Breast epithelium (tissue), 3 donors: ENCODE results near the gene CTAG1A. TPM values are rescaled to one million over a fixed set of nuclear protein-coding genes. Genes with fewer than 3 reads are reported as not detected.

Experiments used
- total RNA-seq, 3 donors: library from RNA; depleted of rRNA; stranded (reverse); fragments of >200 nt; gene quantifications; one replicate each; pipeline ENCODE4 v1.1.0, GENCODE V29; 2016

The CTAG1A gene
- total RNA-seq, 3 donors from 2014 or later: 2.3 TPM; not detected in 2

Other genes starting within 250 kb of the CTAG1A start
- gene FLNA, start 210.5 kb upstream of the CTAG1A start, total RNA-seq: 100 to 1,000 TPM; 416 to 675 (median 622) TPM
- 10 to 100 TPM; 33.8 to 48.1 (median 45.6) TPM for gene EMD, start 205.8 kb upstream of the CTAG1A start, total RNA-seq
- gene RPL10, start 186.8 kb upstream of the CTAG1A start, total RNA-seq: 1,000 to 10,000 TPM; 8,496 to 9,265 (median 8,695) TPM
- gene DNASE1L1, start 175.9 kb upstream of the CTAG1A start, total RNA-seq: 10 to 100 TPM; 26.2 to 44.3 (median 26.9) TPM
- 10 to 100 TPM; 27.7 to 53.7 (median 44.2) TPM for gene TAFAZZIN, start 173.6 kb upstream of the CTAG1A start, total RNA-seq
- 10 to 100 TPM; 31.5 to 57.1 (median 34.8) TPM for gene ATP6AP1, start 156.5 kb upstream of the CTAG1A start, total RNA-seq
- 100 to 1,000 TPM in 1 of 3 donors, 10 to 100 TPM in 2; 94.0 to 105 (median 97.3) TPM for gene GDI1, start 148.0 kb upstream of the CTAG1A start, total RNA-seq
- 10 to 100 TPM; 30.7 to 94.4 (median 64.2) TPM for gene FAM50A, start 141.0 kb upstream of the CTAG1A start, total RNA-seq
- gene PLXNA3, start 126.9 kb upstream of the CTAG1A start, total RNA-seq: 10 to 100 TPM in 2 of 3 donors, 1 to 10 TPM in 1; 6.1 to 10.8 (median 10.1) TPM
- 10 to 100 TPM; 21.1 to 38.0 (median 28.8) TPM for gene LAGE3, start 105.9 kb upstream of the CTAG1A start, total RNA-seq
- gene UBL4A, start 98.5 kb upstream of the CTAG1A start, total RNA-seq: 10 to 100 TPM; 36.2 to 40.1 (median 38.3) TPM
- gene SLC10A3, start 94.5 kb upstream of the CTAG1A start, total RNA-seq: 10 to 100 TPM; 17.0 to 24.0 (median 19.5) TPM
- 10 to 100 TPM; 38.8 to 42.6 (median 41.3) TPM for gene FAM3A, start 68.9 kb upstream of the CTAG1A start, total RNA-seq
- gene G6PD, start 38.3 kb upstream of the CTAG1A start, total RNA-seq: 10 to 100 TPM; 25.6 to 45.2 (median 38.2) TPM
- gene IKBKG, start 37.5 kb upstream of the CTAG1A start, total RNA-seq: 10 to 100 TPM; 10.5 to 15.2 (median 12.6) TPM
- 1 to 10 TPM in 1 of 3 donors, not detected in 2; 2.3 TPM for gene CTAG1B, start 34.1 kb downstream of the CTAG1A start, total RNA-seq
- not detected for gene CTAG2, start 68.4 kb downstream of the CTAG1A start, total RNA-seq
- gene GAB3, start 165.9 kb downstream of the CTAG1A start, total RNA-seq: 1 to 10 TPM; 3.9 to 8.5 (median 5.3) TPM
- 10 to 100 TPM; 23.2 to 41.0 (median 40.5) TPM for gene DKC1, start 177.7 kb downstream of the CTAG1A start, total RNA-seq
- gene MPP1, start 220.4 kb downstream of the CTAG1A start, total RNA-seq: 10 to 100 TPM; 19.3 to 55.4 (median 24.3) TPM
- gene SMIM9, start 249.5 kb downstream of the CTAG1A start, total RNA-seq: not detected